A549 treated with AZD2906 at 1 μM for 4 hours (cell line): Measurements from ENCODE around the gene BLOC1S4. TPM values are rescaled to one million over a fixed set of nuclear protein-coding genes. Genes with fewer than 3 reads are reported as not detected.

ENCODE experiments used
- total RNA-seq: library from RNA; stranded (reverse); fragments of 200-300 nt; extraction: Qiagen RNA extraction; gene quantifications from 5 replicates; pipeline ENCODE4 v1.2.3, GENCODE V29; 2022

The BLOC1S4 gene
- total RNA-seq = 16.2 to 22.1 TPM (median 19.7 TPM) in 5 replicates

GRCh38 chr4:6716018-6716911 lies at the start of gene BLOC1S4:
BLOC1S4 (plus strand) TSS chr4:6716174; CDS start chr4:6716210, 36 bp downstream.

GRCh38 chr4:6693231-6694176 lies 22.5 kb upstream of the BLOC1S4 start, which contains the start of gene S100P:
S100P (plus strand) TSS chr4:6693878; CDS start chr4:6693933, 55 bp downstream.

GRCh38 chr4:6709230-6710114 lies 6.5 kb upstream of the BLOC1S4 start, which contains the start of gene MRFAP1L1:
MRFAP1L1 (minus strand) TSS chr4:6709865; CDS start chr4:6709629, 236 bp downstream.

Other genes with a start within 250 kb of the BLOC1S4 start
- gene PPP2R2C, start 243.6 kb upstream of the BLOC1S4 start, total RNA-seq = 31.8 to 37.4 TPM (median 36.1 TPM) in 5 replicates
- gene MAN2B2, start 141.0 kb upstream of the BLOC1S4 start, total RNA-seq = 9.3 to 10.4 TPM (median 9.8 TPM) in 5 replicates
- gene MRFAP1, start 75.5 kb upstream of the BLOC1S4 start, total RNA-seq = 276 to 288 TPM (median 276 TPM) in 5 replicates
- gene S100P, start 22.3 kb upstream of the BLOC1S4 start, total RNA-seq = 81.1 to 187 TPM (median 178 TPM) in 5 replicates
- 31.2 to 38.7 TPM (median 33.9 TPM) in 5 replicates for gene MRFAP1L1, start 6.3 kb upstream of the BLOC1S4 start, total RNA-seq
- gene KIAA0232, start 66.6 kb downstream of the BLOC1S4 start, total RNA-seq = 14.5 to 23.5 TPM (median 19.0 TPM) in 5 replicates
- gene TBC1D14, start 193.7 kb downstream of the BLOC1S4 start, total RNA-seq = 37.9 to 41.2 TPM (median 39.3 TPM) in 5 replicates